Ovary (tissue), 9 donors: ENCODE data around the gene CAV1. TPM values are rescaled to one million over a fixed set of nuclear protein-coding genes. Genes with fewer than 3 reads are reported as not detected.

Source experiments
- DNase-seq, 5 donors: peaks; one replicate each; pipeline ENCODE4 v3.0.0-alpha.2; 2019 to 2020
- H3K27ac ChIP-seq, 2 donors: fragments of 200-600 bp; one replicate each; pipeline versions ENCODE4 v1.5.1 to v1.8.0; 2019 to 2022
- H3K27me3 ChIP-seq: fragments of 200-600 bp; one replicate; pipeline ENCODE4 v1.8.0; 2022
- H3K36me3 ChIP-seq: fragments of 200-600 bp; sonication (generic); one replicate; pipeline ENCODE4 v1.5.1; 2019
- H3K4me1 ChIP-seq: one replicate; pipeline ENCODE4 v1.8.1; 2013; ENCODE audit warnings: mild to moderate bottlenecking, moderate library complexity; ENCODE audit not compliant: insufficient read depth
- H3K4me3 ChIP-seq: fragments of 200-600 bp; sonication (generic); one replicate; pipeline ENCODE4 v1.5.1; 2017
- H3K9me3 ChIP-seq, 2 donors: fragments of 200-600 bp in 1 of 2; sonication (generic) in 1 of 2; one replicate each; pipeline versions ENCODE4 v1.5.1 to v1.8.1; 2013 to 2019; ENCODE audit warnings: mild to moderate bottlenecking in 1 of 2, moderate library complexity in 1 of 2
- EP300 ChIP-seq: sonication (generic); formaldehyde crosslinking; IDR thresholded peaks from one replicate; pipeline ENCODE4 v1.6.1; 2017; ENCODE audit warnings: antibody characterized with exemption
- POLR2A ChIP-seq: fragments of 450-650 bp; IDR thresholded peaks from one replicate; pipeline ENCODE4 v1.6.1; 2017; ENCODE audit warnings: antibody characterized with exemption, mild to moderate bottlenecking, moderate library complexity
- WGBS, 3 donors: extraction: QIAGEN DNeasy Blood & Tissue Kit in 1 of 3; methylation state at CpG; one replicate each; pipeline versions ENCODE4 v1.1.5 to v1.1.7; 2013 to 2017; 5-methylcytosine and 5-hydroxymethylcytosine counted together
- intact Hi-C, 4 donors: fragments of 100-400 bp; cut with DNase I; formaldehyde crosslinking; loops; one replicate each; pipeline versions ENCODE4 v1.11.0 to v1.15.1; 2022 to 2023
- polyA plus RNA-seq, 2 donors: library from polyadenylated mRNA; stranded (reverse); fragments of 200-250 nt in 1 of 2; fragments of 350-450 nt in 1 of 2; fragmentation: Illumina TruSeq in 1 of 2; extraction: RNeasy Lipid Tissue Mini Kit (QIAGEN cat#74804) in 1 of 2; gene quantifications; one replicate each; pipeline ENCODE4 v1.2.3, GENCODE V29; 2013 to 2014
- total RNA-seq, 7 donors: library from RNA; depleted of rRNA in 2 of 7; stranded (reverse); fragments of >200 nt in 2 of 7; fragmentation: NEBNext Ultra II Directional in 3 of 7; extraction: Animal tissue kit (Norgen Biotek cat#: 25700) in 3 of 7; gene quantifications; one replicate each; pipeline versions ENCODE4 v1.1.0 to v1.2.4, GENCODE V29; 2016 to 2023
- TF ChIP-seq, protein P1 (sequence below), 3 donors: fragments of 450-650 bp in 2 of 3; fragments of 200-600 bp in 1 of 3; IDR thresholded peaks; one replicate each; pipeline versions ENCODE4 v1.5.1 to v1.8.0; 2016 to 2022; ENCODE audit warnings: antibody characterized with exemption in 3 of 3, mild to moderate bottlenecking in 1 of 3
- donor health status: DM: no; HTN: no; CAD: no; lungs with moderate emphysema.
- donor health status: DM: no; HTN: no; CAD: no.
- donor health status: Bipolar disorder and iron deficiency.
- donor health status: DM: yes; HTN: yes; CAD: no.
- donor health status: DM: no; HTN: no; CAD: no.
- donor health status: DM: yes; HTN: yes; CAD: no.

The CAV1 gene
- total and polyA plus RNA-seq, 9 donors: 47.3 to 287 (median 101) TPM

DNA sequence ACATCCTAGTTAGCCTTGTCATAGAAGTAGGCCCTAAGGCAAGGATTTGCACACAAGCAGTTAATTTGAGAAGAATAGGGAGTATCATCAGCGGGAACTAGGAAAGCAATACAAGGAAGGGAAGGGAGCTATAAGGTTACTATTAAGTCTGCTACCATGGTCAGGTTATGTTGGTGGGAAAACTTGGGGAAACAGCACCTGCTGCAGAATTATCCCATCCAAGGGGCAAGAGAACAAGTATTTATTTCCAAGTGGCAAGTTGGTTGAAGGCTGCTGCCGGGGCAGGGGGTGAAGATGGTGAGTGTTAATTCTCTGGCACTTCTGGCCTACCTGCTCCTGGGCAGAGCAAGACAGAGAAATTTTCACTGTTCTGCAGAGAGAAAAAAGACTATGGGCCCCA lies 55.0 kb downstream of the CAV1 start:
- H3K9me3 ChIP-seq: no peaks in the 10 kb centered on the region
- H3K4me3 ChIP-seq: no peak overlapping the region
- H3K36me3 ChIP-seq: no peaks in the 10 kb centered on the region
- TF ChIP-seq EP300 (no peak), POLR2A (no peak)
- TF ChIP-seq, protein P1, sequence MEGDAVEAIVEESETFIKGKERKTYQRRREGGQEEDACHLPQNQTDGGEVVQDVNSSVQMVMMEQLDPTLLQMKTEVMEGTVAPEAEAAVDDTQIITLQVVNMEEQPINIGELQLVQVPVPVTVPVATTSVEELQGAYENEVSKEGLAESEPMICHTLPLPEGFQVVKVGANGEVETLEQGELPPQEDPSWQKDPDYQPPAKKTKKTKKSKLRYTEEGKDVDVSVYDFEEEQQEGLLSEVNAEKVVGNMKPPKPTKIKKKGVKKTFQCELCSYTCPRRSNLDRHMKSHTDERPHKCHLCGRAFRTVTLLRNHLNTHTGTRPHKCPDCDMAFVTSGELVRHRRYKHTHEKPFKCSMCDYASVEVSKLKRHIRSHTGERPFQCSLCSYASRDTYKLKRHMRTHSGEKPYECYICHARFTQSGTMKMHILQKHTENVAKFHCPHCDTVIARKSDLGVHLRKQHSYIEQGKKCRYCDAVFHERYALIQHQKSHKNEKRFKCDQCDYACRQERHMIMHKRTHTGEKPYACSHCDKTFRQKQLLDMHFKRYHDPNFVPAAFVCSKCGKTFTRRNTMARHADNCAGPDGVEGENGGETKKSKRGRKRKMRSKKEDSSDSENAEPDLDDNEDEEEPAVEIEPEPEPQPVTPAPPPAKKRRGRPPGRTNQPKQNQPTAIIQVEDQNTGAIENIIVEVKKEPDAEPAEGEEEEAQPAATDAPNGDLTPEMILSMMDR (IDR thresholded peaks at IDR 0.05): no peak
- intact Hi-C loops: loop anchor here in 2 of 4 donors (5.0 to 10.0 kb wide), 2 partner anchors 53 to 405 kb away; partner anchors contain the start of gene CAV1 (in 1 of the 2)
- DNase-seq: no peak
- H3K4me1 ChIP-seq: peaks cover 11% of the 10 kb centered on the region
- H3K27me3 ChIP-seq: no peaks in the 10 kb centered on the region
- no peak overlapping the region for H3K27ac ChIP-seq
- WGBS, 3 donors: 90 to 97% (median 94%) methylated on average over 2 of the region's 2 CpGs

DNA sequence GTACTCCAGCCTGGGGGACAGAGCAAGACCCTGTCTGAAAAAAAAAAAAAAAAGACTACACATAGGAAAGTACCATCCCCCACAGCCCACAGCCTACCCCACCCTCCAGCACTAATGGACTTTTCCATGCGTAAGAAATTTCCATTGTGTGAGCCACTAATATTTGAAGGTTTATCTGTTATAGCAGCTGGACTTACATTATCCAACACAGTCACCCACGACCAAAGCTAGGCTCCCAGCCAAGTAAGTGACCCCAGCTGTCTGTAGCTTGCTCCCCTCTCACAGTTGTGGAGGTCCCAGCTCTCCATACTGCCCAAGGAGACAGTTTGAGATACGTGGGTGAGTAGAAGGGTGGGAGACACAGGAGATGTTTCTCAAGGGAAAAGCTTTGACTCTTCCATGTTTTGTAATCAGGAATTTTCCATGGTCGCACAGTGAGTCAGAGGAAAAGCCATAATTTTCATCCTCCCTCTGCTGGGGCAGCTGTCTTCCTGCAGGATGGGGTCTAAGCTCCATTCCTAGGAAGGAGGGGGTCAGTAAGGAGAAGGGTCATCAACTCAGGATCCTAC lies 57.4 kb downstream of the CAV1 start:
- intact Hi-C loops: loop anchor here in 2 of 4 donors (5.0 to 10.0 kb wide), 2 partner anchors 55 to 407 kb away; partner anchors contain the start of gene CAV1 (in 1 of the 2)
- Histone ChIP-seq H3K27me3 (no peaks in the 10 kb centered on the region), H3K4me1 (peaks cover 7% of the 10 kb centered on the region), H3K36me3 (no peaks in the 10 kb centered on the region), H3K27ac (no peak overlapping the region), H3K9me3 (no peaks in the 10 kb centered on the region), H3K4me3 (no peak overlapping the region)
- 62 to 66% (median 65%) methylated on average over 4 of the region's 4 CpGs for WGBS, 3 donors
- TF ChIP-seq EP300 (no peak), POLR2A (no peak)
- TF ChIP-seq, protein P1 (IDR thresholded peaks at IDR 0.05): no peak
- no peak for DNase-seq

DNA sequence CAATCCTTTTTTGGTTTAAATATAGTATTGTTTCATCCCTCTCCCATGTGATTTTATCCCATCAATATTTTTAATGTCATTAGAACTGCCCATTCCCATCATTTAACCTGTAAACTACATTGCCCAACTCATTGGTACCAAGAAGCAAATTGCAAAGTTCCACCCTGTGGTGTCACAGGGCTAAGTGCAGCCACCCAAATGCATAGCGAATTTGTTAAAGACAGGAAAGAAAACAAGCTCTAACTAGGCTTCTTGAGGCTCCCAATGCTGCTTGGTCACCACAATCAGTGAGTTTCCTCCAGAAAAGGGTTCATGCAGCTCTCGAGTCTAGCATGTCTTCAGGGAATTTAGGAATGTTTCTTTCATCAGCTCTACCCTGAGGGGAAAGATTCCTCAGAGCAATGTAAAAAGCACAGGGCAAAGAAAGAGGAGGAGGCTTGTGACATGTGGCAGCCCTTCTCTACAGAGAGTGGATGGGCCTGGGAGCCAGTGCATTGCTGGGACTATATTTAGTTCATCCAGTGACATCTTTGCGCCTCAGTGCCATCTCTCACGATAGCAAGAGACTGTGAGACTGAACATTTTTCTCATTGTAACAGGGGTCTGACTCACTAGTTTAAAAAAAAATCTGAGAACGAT lies 58.1 kb downstream of the CAV1 start:
- WGBS, 3 donors: 55 to 68% (median 61%) methylated on average over 5 of the region's 5 CpGs
- peak in 1 of 5 donors; percentile 27 for DNase-seq
- intact Hi-C loops: loop anchor here in 2 of 4 donors (5.0 to 10.0 kb wide), 2 partner anchors 56 to 408 kb away; partner anchors contain the start of gene CAV1 (in 1 of the 2)

DNA sequence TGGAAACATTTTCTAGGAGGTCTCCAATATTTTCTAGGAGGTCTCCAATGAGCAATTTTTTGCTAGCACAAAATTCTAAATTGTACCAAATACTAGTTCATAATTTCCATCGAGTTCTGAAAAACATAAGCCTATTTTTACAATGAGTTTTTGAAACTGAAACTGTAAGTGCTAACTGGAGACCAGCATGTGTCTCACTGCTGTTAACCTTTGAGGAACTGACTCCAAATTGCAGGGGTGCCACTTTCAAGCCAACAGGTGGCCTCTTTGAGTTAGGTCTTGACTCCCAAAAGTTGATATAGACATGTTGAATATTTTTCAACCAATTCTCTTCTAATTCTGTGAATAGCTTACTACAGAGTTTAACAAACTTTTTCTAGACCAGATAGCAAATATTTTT lies 58.8 kb downstream of the CAV1 start:
- WGBS, 3 donors: 3 to 9% (median 5%) methylated on average over 1 of the region's 1 CpG
- no peaks in the 10 kb centered on the region for H3K9me3 ChIP-seq
- intact Hi-C loops: loop anchor here in 2 of 4 donors (5.0 to 10.0 kb wide), 2 partner anchors 56 to 409 kb away; partner anchors contain the start of gene CAV1 (in 1 of the 2)
- no peak for DNase-seq
- no peaks in the 10 kb centered on the region for H3K36me3 ChIP-seq
- H3K27ac ChIP-seq: peak overlapping the region in 1 of 2 donors; percentile 20
- no peaks in the 10 kb centered on the region for H3K27me3 ChIP-seq
- TF ChIP-seq EP300: no peak
- TF ChIP-seq, protein P1 (IDR thresholded peaks at IDR 0.05): no peak
- TF ChIP-seq POLR2A: no peak
- H3K4me1 ChIP-seq: peaks cover 4% of the 10 kb centered on the region
- H3K4me3 ChIP-seq: no peak overlapping the region

More for the DNA sequence above, 58.1 kb downstream of the CAV1 start:
- H3K9me3 ChIP-seq: no peaks in the 10 kb centered on the region
- TF ChIP-seq POLR2A (no peak), EP300 (no peak)
- TF ChIP-seq, protein P1 (IDR thresholded peaks at IDR 0.05): no peak
- H3K36me3 ChIP-seq: no peaks in the 10 kb centered on the region
- peaks cover 2% of the 10 kb centered on the region for H3K4me1 ChIP-seq
- no peak overlapping the region for H3K4me3 ChIP-seq
- no peak overlapping the region for H3K27ac ChIP-seq
- no peaks in the 10 kb centered on the region for H3K27me3 ChIP-seq
